T47D (cell line): ENCODE results near the gene IL2RG.
A peak's percentile ranks its signal among the peaks of the same experiment; 100 is the strongest.

Experiments
- DNase-seq, 2 experiments: peaks; one replicate each; pipeline versions ENCODE4 v3.0.0 to v3.0.0-alpha.2; 2011 to 2012; ENCODE audit warnings: low read depth in 1 of 2, low spot score in 1 of 2
- JUND ChIP-seq: IDR thresholded peaks from 2 replicates; pipeline ENCODE4 v1.6.1; 2012; ENCODE audit warnings: low read depth
- in situ Hi-C: cut with HindIII; loops from 2 replicates; pipeline ENCODE4 v1.10.0; 2016; ENCODE audit warnings: low sequenced_read_pairs, low pct_unique_long_range_greater_than_20kb

IL2RG gene

DNA sequence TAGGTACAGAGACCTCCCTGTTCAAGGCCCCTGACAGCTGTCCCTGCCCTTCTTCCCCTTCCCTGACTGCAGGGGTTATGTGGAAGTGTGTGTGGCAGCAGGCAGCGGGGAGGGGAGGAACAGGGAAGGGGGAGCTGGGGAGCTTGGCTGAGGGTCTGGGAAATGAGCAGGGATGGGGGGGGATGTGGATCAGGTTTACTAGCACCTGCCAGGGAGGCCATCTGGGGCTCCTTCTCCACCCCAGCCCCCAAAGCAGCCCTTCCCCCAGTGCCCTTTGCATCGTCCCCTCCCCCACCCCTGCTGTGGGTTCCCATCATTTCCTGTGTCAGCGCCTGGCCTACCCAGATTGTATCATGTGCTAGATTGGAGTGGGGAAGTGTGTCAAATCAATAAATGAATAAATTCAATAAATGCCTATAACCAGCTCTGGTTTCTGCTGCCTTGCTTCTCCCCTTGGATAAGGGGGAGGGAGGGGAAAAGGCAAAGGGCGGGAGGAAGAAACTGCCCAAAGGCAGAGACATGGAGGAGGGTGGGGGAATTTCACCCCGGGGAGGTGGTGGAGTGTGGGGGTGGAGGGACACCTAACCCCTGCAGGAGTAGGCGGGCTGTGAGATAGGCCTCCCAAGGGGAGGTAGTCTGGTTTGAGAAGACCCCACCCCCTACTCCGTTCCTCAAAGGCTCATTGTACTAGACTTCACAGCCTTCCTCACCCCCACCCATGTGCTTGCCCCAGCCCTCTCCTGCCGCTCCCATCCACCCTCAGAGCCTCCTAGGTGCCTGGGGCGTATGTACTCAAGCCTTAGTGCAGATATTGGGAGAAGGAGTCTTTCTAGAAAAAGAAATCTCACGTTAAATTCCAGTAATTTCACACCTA is 8.0 kb downstream of the IL2RG start:
- in situ Hi-C loops, result no loop called here
- no peak for DNase-seq
- TF ChIP-seq JUND, result no peak

DNA sequence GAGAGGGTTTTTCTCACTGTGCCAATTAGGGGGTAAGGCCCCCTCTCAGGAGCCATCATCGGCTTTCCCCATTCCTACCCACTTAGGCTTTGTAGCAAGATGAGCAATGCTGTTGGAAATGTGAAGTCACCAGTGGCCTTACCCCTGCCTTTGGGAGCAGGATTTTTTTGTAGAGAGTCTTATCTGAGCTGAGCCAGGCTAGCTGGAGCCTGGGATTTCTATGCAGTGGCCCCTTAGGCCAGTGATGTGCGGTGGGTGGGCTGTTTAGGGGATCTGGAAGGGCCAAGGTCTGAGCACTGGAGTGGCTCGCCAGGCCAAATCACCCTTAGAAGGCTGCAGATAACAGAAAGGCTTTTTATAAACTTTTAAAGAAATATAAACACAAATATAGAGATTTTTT is 9.1 kb downstream of the IL2RG start:
- no peak for TF ChIP-seq JUND
- in situ Hi-C loops, result no loop called here
- DNase-seq, result no peak

DNA sequence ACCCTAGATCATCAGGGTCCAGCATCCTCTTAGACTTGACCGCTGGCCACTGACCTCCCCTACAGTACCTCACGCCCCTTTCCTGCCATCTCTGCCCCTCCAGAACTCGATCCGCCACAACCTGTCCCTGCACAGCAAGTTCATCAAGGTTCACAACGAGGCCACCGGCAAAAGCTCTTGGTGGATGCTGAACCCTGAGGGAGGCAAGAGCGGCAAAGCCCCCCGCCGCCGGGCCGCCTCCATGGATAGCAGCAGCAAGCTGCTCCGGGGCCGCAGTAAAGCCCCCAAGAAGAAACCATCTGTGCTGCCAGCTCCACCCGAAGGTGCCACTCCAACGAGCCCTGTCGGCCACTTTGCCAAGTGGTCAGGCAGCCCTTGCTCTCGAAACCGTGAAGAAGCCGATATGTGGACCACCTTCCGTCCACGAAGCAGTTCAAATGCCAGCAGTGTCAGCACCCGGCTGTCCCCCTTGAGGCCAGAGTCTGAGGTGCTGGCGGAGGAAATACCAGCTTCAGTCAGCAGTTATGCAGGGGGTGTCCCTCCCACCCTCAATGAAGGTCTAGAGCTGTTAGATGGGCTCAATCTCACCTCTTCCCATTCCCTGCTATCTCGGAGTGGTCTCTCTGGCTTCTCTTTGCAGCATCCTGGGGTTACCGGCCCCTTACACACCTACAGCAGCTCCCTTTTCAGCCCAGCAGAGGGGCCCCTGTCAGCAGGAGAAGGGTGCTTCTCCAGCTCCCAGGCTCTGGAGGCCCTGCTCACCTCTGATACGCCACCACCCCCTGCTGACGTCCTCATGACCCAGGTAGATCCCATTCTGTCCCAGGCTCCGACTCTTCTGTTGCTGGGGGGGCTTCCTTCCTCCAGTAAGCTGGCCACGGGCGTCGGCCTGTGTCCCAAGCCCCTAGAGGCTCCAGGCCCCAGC is 10.5 kb downstream of the IL2RG start:
- no peak for TF ChIP-seq JUND
- in situ Hi-C loops, result no loop called here
- DNase-seq, result no peak

DNA sequence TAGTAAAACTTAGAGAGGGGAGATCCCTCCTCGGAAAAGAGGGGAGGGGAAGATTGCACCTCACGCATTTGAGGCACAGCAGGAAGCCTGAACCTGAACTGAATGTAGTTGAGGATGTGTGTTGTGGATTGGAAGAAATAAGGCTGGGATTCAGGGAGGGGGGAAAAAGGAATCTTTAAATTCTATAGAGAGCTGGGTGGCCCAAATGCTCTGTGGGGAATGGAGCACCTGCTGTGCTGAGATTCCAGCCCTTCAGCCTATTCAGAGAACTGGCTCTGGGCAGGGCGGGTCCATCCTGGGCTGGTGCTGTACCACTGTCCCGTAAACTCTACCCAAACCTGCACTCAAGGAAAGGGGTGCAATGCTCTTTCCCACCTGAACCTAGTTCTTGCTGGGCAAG is 11.6 kb downstream of the IL2RG start:
- in situ Hi-C loops, result no loop called here
- no peak for TF ChIP-seq JUND
- DNase-seq, result no peak

DNA sequence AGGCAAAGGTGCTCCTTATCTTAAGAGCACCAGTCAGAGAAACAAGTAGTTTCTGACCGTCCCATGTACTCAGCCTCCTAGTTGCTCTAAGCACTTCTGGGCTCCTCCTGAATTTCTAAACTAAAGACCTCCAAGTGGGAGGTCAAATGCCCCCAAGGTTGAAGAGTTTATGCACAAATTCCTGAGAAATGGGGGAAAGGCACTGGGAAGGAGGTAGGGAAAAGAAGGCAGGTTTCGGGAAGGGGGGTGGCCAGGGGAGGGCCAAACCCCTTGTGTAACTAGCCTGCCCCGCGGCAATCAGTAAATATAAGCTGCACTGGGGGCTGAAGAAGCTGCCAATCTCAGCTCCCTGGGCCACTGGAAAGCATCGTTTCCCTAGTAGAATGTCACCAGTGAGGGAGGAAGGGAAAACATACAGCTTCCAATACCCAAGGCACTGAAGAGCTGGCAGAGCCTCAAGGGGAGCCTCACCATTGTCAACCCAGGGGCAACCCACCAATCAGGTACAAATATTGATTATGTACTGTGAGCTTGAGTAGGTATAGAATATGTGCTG is 12.3 kb downstream of the IL2RG start:
- TF ChIP-seq JUND, result no peak
- no peak for DNase-seq
- in situ Hi-C loops, result no loop called here

DNA sequence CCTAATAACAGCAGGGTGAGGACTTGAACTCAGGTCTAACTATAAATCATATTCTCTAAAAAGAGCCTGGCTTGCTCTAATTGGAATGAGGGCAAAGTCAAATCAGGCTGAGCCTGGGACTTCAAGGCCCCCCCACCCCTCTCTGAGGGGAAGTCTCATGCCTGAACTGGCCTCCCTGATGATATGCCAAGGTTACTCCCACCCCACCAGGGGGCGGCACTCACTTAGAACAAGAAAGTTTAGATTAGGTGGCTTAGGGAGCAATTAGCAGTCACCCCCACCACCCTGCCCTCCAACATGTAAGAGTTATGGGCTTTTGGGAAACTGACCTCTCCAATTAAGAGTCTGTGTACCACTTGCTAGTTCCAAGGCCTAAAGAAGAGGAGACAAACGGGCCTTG is 13.1 kb downstream of the IL2RG start:
- no peak for TF ChIP-seq JUND
- DNase-seq, result peak in 1 of 2 experiments; percentile 31
- in situ Hi-C loops, result no loop called here

DNA sequence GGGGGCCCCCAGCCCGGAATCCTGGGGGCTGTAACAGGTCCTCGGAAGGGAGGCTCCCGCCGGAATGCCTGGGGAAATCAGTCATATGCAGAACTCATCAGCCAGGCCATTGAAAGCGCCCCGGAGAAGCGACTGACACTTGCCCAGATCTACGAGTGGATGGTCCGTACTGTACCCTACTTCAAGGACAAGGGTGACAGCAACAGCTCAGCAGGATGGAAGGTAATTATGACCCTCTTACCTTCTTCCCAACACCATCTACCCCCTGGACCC is 14.7 kb downstream of the IL2RG start:
- no peak for DNase-seq
- in situ Hi-C loops, result no loop called here
- no peak for TF ChIP-seq JUND

DNA sequence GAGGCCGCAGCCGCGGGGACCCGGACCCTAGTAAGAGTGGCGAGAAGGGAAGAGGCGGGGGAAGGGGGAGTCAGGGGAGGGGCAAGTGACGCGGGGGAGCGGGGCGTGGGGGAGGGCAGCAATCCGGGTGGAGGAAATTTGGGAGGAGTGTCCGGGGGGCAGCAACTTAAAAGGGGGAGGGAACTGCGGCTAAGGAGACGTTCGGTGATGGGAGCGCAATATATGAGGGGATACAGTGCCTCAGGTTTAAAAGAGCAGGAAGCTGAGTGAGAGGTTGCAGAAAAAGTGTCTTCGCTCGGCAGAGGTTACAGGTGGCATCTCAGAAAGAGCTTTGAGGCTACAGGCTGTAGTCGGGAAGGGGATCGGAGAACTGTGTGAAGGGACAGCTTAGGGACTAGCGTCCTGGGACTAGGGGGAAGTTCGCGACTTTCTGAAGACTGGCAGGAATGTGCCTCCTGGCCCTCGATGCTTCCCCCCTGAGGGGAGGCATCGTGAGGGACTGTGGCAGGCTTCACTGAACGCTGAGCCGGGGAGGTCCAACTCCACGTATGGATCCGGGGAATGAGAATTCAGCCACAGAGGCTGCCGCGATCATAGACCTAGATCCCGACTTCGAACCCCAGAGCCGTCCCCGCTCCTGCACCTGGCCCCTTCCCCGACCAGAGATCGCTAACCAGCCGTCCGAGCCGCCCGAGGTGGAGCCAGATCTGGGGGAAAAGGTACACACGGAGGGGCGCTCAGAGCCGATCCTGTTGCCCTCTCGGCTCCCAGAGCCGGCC is 15.2 kb downstream of the IL2RG start:
- DNase-seq, result peak in 1 of 2 experiments; percentile 22
- no peak for TF ChIP-seq JUND
- in situ Hi-C loops, result no loop called here

DNA sequence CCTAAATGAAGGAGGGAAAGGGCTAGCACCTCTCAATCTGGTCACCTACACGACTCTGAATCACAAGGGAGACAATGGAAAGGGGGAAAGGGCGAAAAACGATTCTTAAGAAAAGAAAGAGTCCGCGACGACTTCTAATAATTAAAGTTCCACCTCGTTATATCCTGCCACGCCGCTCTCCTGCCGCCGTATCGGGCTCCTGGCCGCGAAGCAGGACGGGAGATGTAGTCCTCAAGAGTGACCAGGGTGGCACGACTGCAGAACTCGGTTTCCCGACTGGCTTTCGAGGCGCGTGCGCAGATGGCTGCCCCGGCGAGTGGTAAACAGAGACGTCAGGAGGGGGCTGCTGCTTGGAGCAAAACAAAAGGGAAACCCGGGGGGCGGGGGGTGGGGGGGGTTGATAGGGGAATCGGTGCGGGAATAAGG is 15.8 kb downstream of the IL2RG start, which contains the start of gene FOXO4:
Gene FOXO4 (plus strand): TSS at position 297 of the 426 bp plus-strand sequence. CDS start 678 bp downstream, outside the sequence.
- DNase-seq, result peak; percentile 63 to 82
- in situ Hi-C loops, result no loop called here
- no peak for TF ChIP-seq JUND

DNA sequence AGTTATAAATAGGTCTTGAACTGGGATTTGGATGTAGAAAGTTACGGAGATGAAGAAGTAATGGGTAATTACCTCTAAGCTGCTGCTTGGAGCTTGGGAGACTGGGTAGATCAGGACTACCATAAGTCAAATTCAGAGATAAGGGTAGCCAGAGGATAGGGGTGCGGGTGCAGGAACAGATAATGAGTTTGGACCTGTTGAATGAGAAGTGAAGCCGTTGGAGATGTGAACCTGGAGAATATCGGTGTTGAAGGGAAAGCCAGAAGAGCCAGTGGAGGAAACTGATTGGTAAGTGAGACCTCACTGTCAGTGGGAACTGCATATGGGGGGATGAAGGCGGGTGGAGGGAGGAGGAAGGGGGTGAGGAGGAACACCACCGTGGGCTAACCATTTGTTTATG is 16.3 kb downstream of the IL2RG start:
- TF ChIP-seq JUND, result no peak
- DNase-seq, result no peak
- in situ Hi-C loops, result no loop called here

DNA sequence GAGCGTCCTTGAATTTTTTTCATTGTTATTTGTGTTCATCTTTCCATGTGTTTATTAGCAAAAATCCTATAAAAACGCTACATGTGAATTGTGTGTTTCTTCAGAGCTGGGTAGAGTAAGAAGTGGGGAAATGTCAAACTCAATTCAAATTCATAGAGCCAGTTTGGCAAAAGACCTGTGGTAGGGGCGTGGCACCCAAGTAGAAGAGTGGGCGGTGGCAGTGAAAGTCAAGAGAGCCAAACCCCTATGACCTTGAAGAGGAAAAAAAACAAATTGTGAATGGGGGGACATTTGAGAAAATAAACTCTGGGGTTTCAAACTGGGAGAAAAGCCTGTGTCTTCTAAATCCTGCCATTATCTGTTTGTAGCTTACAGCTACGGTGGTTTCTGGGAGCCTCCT is 20.1 kb downstream of the IL2RG start:
- in situ Hi-C loops, result no loop called here
- no peak for TF ChIP-seq JUND
- no peak for DNase-seq

DNA sequence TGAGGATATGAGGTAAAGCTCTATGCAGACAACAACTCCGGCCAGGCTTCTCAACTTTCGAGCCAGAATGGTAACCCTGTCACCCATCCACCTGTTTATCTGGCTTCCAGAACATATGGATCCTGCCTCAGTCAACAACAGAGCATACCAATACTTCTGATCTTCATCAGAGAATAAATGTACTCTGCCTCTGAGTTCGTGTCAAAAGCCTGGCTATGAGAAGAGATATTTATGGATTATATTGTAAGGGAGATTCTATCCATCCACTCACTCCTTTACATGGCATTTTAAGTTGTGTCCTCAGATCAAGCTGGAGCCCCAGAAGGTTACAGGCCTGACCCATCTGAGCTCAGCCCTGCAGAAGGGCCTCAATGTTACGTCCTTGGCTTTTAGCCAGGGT is 25.5 kb downstream of the IL2RG start:
- in situ Hi-C loops, result no loop called here
- no peak for TF ChIP-seq JUND
- no peak for DNase-seq
